GM12872 (cell line): Measurements from ENCODE around the gene C16orf87.

Experiments
- TF ChIP-seq, protein P1 (sequence below): IDR thresholded peaks from 3 replicates; pipeline ENCODE4 v1.5.1; 2011; ENCODE audit warnings: low read depth, mild to moderate bottlenecking, low read length, moderate library complexity; ENCODE audit not compliant: insufficient read depth

Gene C16orf87

DNA sequence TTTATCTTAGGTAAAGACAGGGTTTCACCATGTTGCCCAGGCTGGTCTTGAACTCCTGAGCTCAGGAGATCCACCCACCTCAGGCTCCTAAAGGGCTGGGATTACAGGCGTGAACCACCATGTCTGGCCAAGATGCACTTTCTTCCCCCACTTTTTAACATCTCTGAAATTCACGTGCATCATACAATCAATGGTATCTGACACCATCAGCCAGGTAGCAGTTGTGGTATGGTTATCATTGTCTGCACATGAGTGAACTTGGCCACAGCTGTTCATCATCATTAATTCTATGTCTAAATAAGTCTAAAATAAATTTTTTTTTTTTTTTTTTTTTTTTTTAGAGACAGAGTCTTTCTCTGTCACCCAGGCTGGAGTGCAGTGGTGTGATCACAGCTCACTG lies 48.7 kb downstream of the C16orf87 start:
- TF ChIP-seq, protein P1, sequence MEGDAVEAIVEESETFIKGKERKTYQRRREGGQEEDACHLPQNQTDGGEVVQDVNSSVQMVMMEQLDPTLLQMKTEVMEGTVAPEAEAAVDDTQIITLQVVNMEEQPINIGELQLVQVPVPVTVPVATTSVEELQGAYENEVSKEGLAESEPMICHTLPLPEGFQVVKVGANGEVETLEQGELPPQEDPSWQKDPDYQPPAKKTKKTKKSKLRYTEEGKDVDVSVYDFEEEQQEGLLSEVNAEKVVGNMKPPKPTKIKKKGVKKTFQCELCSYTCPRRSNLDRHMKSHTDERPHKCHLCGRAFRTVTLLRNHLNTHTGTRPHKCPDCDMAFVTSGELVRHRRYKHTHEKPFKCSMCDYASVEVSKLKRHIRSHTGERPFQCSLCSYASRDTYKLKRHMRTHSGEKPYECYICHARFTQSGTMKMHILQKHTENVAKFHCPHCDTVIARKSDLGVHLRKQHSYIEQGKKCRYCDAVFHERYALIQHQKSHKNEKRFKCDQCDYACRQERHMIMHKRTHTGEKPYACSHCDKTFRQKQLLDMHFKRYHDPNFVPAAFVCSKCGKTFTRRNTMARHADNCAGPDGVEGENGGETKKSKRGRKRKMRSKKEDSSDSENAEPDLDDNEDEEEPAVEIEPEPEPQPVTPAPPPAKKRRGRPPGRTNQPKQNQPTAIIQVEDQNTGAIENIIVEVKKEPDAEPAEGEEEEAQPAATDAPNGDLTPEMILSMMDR, result no peak

DNA sequence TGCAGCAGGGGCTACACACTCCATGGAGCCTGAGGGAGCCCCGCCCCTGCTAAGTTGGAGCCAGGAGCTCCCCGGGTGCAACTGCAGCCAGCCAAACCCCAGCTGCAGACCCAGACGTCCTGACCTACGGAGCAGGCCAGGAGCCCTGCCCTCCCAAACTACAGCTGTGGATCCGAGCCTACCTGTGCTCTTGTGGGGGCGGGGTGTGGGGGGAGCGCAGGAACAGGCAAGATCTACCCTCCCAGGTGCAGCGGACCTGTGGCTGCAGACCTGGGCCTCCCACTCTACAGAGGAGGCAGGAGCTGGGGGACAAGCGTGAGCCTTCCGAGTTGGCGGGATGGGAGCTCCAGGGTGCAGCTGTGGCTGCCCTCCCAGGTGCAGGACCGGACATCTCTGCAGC lies 53.2 kb downstream of the C16orf87 start:
- TF ChIP-seq, protein P1, result no peak

DNA sequence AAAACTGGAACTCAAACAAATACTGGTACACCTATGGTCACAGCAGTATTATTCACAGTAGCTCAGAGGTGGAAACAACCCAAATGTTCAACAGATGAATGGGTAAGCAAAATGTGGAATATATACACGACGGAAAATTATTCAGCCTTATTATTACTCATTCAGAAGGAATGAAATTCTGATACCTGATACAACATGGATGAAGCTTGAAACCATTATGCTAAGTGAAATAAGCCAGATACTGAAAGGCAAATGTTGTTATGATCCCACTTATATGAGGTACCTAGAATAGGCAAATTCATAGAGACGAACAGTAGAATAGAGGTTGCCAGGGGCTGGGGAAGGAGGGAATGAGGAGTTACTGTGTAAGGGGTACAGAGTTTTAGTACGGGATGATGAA lies 55.8 kb downstream of the C16orf87 start:
- TF ChIP-seq, protein P1, result no peak

DNA sequence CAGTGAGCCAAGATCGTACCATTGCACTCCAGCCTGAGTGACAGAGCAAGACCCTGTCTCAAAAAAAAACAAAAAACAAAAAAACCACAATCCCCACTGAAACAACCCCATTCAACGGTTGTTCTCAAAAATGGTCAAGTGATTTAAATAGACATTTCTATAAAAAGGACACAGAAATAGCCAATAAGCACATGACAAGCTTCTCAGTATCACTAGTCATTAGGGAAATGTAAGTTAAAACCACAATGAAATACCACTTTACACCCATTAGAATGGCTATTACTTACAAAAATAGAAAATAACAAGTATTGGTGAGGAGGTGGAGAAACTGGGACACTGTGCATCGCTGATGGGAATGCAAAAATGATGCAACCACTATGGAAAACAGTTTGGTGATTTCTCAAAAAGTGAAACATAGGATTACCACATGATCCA lies 56.2 kb downstream of the C16orf87 start:
- TF ChIP-seq, protein P1, result no peak

DNA sequence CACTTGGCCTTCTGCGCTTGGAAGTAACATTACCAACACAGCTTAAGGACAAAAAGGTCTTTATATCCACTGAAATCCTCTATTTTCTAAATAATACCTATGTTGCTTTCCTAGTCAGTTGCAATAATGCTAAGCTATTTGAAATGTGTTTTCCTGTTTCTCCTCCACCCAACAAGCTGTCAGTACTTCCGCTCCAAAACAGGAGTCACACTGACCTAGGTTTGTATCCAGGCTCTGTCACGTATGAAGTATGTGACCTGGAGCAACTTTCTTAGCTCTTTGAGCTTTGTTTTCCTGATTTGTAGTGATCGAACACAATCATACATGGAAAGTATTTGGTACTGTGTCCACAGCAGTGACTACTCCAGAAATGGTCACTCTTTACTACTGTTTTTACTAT lies 58.5 kb downstream of the C16orf87 start:
- TF ChIP-seq, protein P1, result no peak

DNA sequence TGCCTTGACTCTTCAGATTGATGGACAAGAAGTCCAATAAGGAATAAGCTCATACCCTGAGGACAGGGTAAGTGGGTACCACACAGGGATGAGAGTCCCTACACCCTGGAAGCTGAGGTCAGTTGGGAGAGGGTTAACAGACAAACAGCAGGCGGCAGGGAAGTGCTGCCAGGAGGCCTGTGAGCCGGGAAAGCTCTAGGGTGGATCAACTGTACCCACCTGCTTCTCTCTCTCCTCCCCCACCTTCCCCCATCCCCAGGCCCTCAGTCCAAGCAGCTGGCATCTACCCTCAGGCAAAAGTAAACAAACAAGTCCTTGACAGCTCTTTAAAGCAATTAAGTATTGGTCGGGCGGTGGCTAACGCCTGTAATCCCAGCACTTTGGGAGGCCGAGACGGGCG lies 62.2 kb downstream of the C16orf87 start:
- TF ChIP-seq, protein P1, result no peak

DNA sequence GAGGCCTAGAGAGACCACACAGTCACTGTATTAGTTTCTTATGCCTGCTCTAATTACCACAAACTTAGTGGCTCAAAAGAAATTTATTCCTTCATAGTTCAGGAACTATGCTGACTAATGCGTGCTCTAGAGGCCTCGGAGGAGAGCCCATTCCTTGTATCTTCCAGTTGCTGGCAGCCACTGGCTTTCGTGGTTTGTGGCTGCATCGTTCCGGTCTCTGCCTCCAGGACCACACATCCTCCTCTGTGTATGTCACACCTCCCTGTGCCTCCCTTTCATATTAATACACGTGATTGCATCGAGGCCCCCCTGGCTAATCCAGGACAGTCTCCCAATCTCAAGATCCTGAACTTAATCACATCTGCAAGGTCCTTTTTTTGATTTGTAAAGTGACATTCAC lies 65.9 kb downstream of the C16orf87 start:
- TF ChIP-seq, protein P1, result no peak

DNA sequence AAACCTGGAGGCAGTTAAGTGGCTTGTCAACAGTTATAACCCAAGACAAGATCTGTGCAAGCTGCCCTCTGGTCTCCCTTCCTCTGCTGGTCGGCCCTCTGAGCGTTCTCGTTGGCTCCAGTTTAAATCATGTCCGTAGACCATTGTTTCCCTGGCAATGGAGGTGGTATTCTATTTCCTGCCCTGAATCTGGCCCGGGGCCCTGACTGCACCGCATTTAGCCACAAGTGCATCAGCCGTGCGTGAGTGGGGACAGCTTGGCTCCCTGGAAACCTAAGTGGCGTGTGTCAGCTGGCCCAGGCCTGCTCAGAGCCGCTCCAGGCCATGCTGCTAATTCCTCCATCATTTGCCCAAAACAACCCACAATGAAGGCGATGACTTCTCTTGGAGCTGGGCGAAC lies 67.8 kb downstream of the C16orf87 start:
- TF ChIP-seq, protein P1, result no peak
